Gastroesophageal sphincter (tissue), 4 donors: ENCODE measurements around the gene WDR5. TPM values are rescaled to one million over a fixed set of nuclear protein-coding genes. Genes with fewer than 3 reads are reported as not detected.

ENCODE experiments used
- ATAC-seq: fragments of 150-250 bp; one replicate; pipeline ENCODE4 v1.9.1; 2016; ENCODE audit warnings: mild to moderate bottlenecking, moderate library complexity
- H3K27ac ChIP-seq, 4 donors: fragments of 200-600 bp; sonication (generic) in 3 of 4; 1 replicate in 3 of 4; 2 replicates in 1 of 4; pipeline ENCODE4 v1.5.1; 2016 to 2019
- H3K27me3 ChIP-seq: fragments of 200-600 bp; sonication (generic); one replicate; pipeline ENCODE4 v1.5.1; 2019
- H3K36me3 ChIP-seq, 2 donors: fragments of 200-600 bp; sonication (generic); one replicate each; pipeline ENCODE4 v1.5.1; 2019; ENCODE audit warnings: control low read depth in 1 of 2
- H3K4me1 ChIP-seq, 3 donors: fragments of 200-600 bp; sonication (generic); 1 replicate in 2 of 3; 2 replicates in 1 of 3; pipeline ENCODE4 v1.5.1; 2016 to 2019; ENCODE audit warnings: control low read depth in 2 of 3
- H3K4me3 ChIP-seq, 2 donors: fragments of 200-600 bp; sonication (generic); one replicate each; pipeline ENCODE4 v1.5.1; 2019; ENCODE audit warnings: mild to moderate bottlenecking in 1 of 2, moderate library complexity in 1 of 2
- H3K9me3 ChIP-seq, 3 donors: fragments of 200-600 bp; sonication (generic); one replicate each; pipeline ENCODE4 v1.5.1; 2017 to 2019; ENCODE audit warnings: control low read depth in 2 of 3
- EP300 ChIP-seq: sonication (generic); formaldehyde crosslinking; IDR thresholded peaks from one replicate; pipeline ENCODE4 v1.6.1; 2017; ENCODE audit warnings: antibody characterized with exemption, mild to moderate bottlenecking
- POLR2A ChIP-seq, 2 donors: fragments of 450-650 bp; IDR thresholded peaks; one replicate each; pipeline ENCODE4 v1.6.1; 2017; ENCODE audit warnings: antibody characterized with exemption in 2 of 2, mild to moderate bottlenecking in 2 of 2, moderate library complexity in 1 of 2
- POLR2AphosphoS5 ChIP-seq: sonication (generic); formaldehyde crosslinking; IDR thresholded peaks from one replicate; pipeline ENCODE4 v1.6.1; 2017; ENCODE audit warnings: antibody characterized with exemption
- WGBS, 2 donors: methylation state at CpG; one replicate each; pipeline ENCODE4 v1.1.5; 2018; ENCODE audit warnings: low coverage in 1 of 2; 5-methylcytosine and 5-hydroxymethylcytosine counted together
- total RNA-seq, 4 donors: library from RNA; depleted of rRNA; stranded (reverse); fragments of >200 nt; gene quantifications; one replicate each; pipeline ENCODE4 v1.1.0, GENCODE V29; 2016
- TF ChIP-seq, protein P1 (sequence below), 4 experiments: fragments of 200-600 bp in 2 of 4; fragments of 450-650 bp in 2 of 4; sonication (generic) in 1 of 4; IDR thresholded peaks; one replicate each; pipeline ENCODE4 v1.5.1; 2017 to 2019; ENCODE audit warnings: antibody characterized with exemption in 4 of 4, mild to moderate bottlenecking in 2 of 4, moderate library complexity in 2 of 4

WDR5 gene
- total RNA-seq, 4 donors from 2014 or later, result 16.4 to 30.2 (median 24.8) TPM

DNA sequence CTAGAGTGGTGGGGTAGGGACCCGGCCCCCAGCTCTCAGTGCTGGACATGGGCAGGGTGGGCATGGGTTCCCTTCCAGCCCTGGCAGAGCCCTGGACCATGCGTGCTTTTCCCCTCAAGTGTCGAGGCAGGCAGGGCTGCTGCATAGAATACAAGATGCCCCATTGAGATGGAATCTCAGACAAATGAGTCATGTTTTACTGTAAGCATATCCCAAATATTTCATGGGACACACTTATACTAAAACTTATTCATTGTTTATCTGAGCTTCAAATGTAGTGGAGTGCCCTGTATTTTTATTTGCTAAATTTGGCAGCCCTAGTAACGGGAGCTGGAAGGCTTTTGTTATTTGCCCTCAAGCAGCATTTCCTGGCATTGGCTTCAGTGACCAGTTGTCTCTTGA, 31.6 kb downstream of the WDR5 start:
- H3K4me1 ChIP-seq, result peaks cover 0 to 14% (median 7%) of the 10 kb centered on the region in 3 donors
- 37% methylated on average over 2 of the region's 4 CpGs; no CpG with 5 or more reads in 1 of the 2 donors for WGBS, 2 donors
- no peaks in the 10 kb centered on the region for H3K36me3 ChIP-seq
- TF ChIP-seq EP300 (no peak), POLR2AphosphoS5 (peak; percentile 47)
- no peak overlapping the region for H3K4me3 ChIP-seq
- ATAC-seq, result no peak
- H3K27me3 ChIP-seq, result peaks cover 1% of the 10 kb centered on the region
- H3K9me3 ChIP-seq, result no peaks in the 10 kb centered on the region
- H3K27ac ChIP-seq, result peak overlapping the region in 2 of 4 donors; percentile 16 to 54

DNA sequence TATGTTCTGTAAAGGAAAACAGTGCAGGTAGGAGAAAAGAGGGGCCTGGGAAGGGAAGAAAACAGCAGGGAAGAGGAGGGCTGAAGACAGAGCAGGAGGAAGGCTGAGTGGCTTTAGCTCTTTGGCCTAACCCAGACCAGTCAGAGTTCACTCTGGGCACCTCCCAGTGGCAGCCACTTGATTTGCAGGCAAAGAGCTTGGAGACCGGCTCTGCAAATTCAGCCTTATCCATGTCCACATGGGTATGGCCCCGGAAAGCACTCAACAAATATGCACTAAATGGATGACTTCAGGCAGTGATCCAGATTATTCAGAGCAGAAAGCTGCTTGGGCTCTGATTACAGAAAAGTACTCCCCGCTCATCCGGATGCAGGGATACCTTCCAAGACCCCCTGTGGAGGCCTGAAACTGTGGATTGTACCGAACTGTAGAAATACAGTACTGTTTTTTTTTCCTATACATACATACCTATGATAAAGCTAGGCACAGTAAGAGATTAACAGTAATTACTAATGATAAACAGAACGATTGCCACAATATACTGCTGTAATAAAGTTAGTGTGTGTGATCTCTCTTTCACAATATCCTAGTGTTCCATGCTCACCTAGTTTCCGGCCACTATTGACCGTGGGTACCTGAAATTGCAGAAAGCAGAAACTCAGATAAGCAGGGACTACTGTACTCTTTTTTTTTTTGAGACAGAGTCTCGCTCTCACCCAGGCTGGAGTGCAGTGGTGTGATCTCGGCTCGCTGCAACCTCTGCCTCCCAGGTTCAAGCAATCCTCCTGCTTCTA, 33.1 kb downstream of the WDR5 start:
- no peak overlapping the region for H3K27ac ChIP-seq
- H3K4me3 ChIP-seq, result no peak overlapping the region
- TF ChIP-seq POLR2AphosphoS5, result no peak
- TF ChIP-seq, protein P1, sequence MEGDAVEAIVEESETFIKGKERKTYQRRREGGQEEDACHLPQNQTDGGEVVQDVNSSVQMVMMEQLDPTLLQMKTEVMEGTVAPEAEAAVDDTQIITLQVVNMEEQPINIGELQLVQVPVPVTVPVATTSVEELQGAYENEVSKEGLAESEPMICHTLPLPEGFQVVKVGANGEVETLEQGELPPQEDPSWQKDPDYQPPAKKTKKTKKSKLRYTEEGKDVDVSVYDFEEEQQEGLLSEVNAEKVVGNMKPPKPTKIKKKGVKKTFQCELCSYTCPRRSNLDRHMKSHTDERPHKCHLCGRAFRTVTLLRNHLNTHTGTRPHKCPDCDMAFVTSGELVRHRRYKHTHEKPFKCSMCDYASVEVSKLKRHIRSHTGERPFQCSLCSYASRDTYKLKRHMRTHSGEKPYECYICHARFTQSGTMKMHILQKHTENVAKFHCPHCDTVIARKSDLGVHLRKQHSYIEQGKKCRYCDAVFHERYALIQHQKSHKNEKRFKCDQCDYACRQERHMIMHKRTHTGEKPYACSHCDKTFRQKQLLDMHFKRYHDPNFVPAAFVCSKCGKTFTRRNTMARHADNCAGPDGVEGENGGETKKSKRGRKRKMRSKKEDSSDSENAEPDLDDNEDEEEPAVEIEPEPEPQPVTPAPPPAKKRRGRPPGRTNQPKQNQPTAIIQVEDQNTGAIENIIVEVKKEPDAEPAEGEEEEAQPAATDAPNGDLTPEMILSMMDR (IDR thresholded peaks at IDR 0.05), result no peak
- no peak for TF ChIP-seq POLR2A (IDR thresholded peaks at IDR 0.05)
- no peak for TF ChIP-seq EP300
- H3K27me3 ChIP-seq, result peaks cover 16% of the 10 kb centered on the region
- peaks cover 0 to under 1% (median 0%) of the 10 kb centered on the region in 3 donors for H3K4me1 ChIP-seq
- 90 to 96% methylated on average over 6 to 7 of the region's 11 CpGs for WGBS, 2 donors
- no peaks in the 10 kb centered on the region for H3K9me3 ChIP-seq
- H3K36me3 ChIP-seq, result no peaks in the 10 kb centered on the region
- ATAC-seq, result no peak

DNA sequence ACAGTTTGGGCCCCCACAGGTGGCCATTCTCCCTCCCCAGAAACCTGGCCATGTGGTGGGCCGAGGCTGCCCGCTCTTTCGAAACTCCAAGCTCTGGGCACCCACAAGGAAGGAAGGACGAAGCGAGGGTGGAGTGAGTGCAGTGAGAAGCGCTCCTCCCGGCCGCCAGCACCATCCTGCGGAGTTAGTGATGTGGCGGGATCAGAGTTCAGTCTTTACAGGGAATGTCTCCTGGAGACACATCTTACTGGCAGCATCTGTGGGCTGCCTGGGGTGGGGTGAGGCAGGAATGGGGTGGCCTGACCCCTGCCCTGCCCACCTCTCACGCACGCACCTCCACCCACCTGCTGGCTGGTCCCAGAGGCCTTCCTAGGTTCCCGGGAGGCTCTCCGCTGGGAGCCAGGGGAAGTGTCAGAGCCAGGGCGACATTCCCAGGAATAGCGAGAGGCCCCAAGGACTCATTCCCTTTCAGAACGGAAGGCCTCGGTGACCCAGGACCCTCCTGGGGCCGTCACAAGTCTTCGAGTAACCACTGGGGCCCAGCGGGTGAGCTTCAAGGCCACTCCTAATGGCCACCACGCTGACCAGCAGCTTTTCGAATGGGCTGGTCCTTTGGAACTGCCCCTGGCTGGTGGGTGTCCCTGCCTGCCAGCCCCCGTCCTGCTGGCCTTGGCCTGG, 34.0 kb downstream of the WDR5 start:
- no peak overlapping the region for H3K27ac ChIP-seq
- H3K27me3 ChIP-seq, result peaks cover 25% of the 10 kb centered on the region
- no peaks in the 10 kb centered on the region for H3K9me3 ChIP-seq
- no peak overlapping the region for H3K4me3 ChIP-seq
- no peak for ATAC-seq
- H3K36me3 ChIP-seq, result no peaks in the 10 kb centered on the region
- whole genome bisulfite sequencing, 2 donors, result 57 to 80% methylated on average over 1 to 2 of the region's 24 CpGs
- no peak for TF ChIP-seq POLR2A (IDR thresholded peaks at IDR 0.05)
- no peak for TF ChIP-seq EP300
- TF ChIP-seq, protein P1 (IDR thresholded peaks at IDR 0.05), result no peak
- H3K4me1 ChIP-seq, result peaks cover 0 to 5% (median 0%) of the 10 kb centered on the region in 3 donors

DNA sequence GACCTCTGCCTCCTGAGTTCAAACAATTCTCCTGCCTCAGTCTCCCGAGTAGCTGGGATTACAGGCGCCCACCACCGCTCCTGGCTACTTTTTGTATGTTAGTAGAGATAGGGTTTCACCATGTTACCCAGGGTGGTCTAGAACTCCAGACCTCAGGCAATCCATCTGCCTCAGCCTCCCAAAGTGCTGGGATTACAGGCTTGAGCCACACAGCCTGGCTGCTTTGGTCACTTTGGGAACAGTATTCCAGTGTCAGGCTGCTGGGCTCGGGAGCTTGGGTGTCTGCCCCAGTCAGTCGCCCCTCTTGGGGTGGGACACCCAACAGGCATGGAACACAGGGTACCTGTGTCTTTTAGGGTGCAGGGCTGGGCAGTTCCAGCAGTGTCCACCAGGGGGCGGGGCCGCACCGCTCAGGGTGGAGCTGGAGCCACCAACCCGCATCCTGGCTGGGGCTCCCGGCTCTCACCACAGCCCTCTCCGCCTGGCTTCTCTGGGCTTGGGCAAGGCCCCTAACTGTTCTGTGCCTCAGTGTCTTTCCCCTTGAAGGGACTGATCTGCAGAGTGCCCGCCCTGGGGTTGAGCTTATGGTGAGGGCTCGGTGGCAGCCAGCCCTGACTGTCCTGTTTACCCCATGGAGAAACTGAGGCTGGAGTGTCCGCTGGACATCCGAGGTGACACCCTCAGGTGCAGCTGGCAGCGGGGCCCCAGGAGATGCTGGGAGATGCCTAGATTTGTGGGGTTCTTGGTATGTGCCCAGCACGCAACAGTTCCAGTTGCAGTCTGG, 34.8 kb downstream of the WDR5 start:
- no peak overlapping the region for H3K4me3 ChIP-seq
- 6 to 13% methylated on average over 3 to 8 of the region's 17 CpGs for WGBS, 2 donors
- no peak overlapping the region for H3K27ac ChIP-seq
- peaks cover 33% of the 10 kb centered on the region for H3K27me3 ChIP-seq
- no peak for ATAC-seq
- TF ChIP-seq POLR2A (IDR thresholded peaks at IDR 0.05), result no peak
- TF ChIP-seq, protein P1 (IDR thresholded peaks at IDR 0.05), result no peak
- TF ChIP-seq EP300, result no peak
- TF ChIP-seq POLR2AphosphoS5, result no peak
- H3K9me3 ChIP-seq, result no peaks in the 10 kb centered on the region
- H3K4me1 ChIP-seq, result peaks cover 0 to 14% (median 0%) of the 10 kb centered on the region in 3 donors
- H3K36me3 ChIP-seq, result no peaks in the 10 kb centered on the region
